GM18861 (cell line): ENCODE results near the gene OSM.
"Not testable (repeated sequence)": the region's sequence is repeated elsewhere in the genome, so short reads cannot be mapped to it uniquely, and the experiment has no call there.

Experiments
- ATAC-seq: cut with Tn5 transposase; IDR thresholded peaks from one replicate; pipeline ENCODE4 v1.9.1; 2021; ENCODE audit not compliant: unreplicated experiment

The OSM gene

GRCh38 chr22:30245985-30246813, 20.5 kb downstream of the OSM start, which contains the start of gene LIF:
Gene LIF, minus strand, starts transcription at chr22:30246759. Its CDS starts 64 bp downstream, at chr22:30246695.
- no peak for ATAC-seq

DNA sequence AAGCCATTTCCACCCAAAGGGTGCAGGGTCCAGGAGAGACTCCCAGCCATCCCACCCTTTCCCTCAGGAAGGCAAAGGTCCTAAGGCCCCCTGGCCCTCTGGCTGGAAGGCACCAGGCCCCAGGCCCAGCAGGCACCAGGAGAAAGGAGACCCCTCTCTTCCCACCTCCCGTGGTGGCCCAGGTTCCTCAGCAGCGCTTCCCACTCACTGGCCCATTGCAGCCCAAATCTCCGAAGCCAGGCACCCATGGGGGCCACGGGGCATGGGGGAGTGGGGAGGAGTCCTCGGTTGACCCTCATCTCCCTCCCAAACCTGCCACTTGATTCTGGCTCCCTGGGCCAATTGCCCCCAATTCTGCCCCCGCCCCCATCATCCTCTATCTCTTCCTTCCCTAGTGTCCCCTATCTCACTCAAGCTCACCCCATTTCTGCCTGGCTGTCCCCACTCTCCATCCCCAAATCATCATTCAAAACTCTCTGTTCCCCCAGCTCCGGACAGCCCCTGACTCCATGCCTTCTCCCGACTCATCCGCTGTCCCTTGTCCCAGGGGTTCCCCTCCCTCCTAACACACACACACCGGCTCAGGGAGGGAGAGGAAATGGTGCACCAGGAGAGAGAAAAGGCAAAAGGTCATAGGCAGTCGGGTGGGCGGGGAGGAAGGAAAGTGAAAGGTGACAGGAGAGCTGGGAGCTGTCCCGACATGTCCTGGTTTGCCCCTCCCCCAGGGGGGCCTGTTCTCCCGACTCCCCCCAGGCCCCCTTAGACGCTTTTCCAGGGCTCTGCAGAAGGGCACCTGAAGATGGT, 21.3 kb downstream of the OSM start:
- no peak for ATAC-seq

GRCh38 chr22:30244641-30245040, 22.0 kb downstream of the OSM start:
- ATAC-seq, result no peak

- no peak for ATAC-seq
Observed at GRCh38 chr22:30244066-30244465, 22.6 kb downstream of the OSM start.

GRCh38 chr22:30243661-30244060, 23.0 kb downstream of the OSM start:
- ATAC-seq, result no peak

DNA sequence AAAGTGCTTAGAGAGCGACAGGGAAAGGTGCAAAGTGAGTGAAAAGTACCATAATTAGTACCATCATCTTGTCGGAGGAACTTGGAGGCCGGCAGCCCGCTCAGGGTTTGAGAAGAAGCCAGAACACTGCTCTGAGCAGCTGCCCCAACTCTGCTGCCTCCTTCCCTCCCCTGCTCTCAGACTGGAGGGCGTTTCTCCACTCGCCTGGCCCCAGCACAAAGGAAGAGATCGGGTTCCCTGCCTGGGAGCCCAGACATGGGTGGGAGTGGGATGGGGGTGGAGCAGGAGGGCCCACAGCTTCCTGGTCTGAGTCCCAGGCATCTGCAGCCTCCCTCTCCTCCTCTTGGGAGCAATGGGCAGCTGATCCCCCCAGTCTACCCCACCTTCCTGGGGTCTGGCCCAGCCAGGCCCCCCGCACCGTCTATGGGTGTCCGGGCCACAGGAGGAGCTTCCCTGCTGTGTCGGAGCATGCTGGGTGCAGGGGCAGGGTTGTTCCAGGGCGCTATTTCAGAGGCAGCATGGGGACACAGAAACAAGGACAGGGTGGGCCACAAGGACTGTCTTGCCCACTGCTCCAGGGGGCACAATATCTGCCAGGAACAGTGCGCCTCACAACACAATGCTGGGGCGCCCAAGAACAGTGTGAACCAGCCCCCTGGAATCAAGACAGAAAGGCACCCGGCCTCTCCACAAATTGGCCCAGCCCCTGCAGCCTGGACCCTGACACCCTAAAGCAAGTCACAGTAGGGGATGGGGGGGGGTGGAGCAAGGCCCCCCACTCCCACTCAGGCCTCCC, 24.9 kb downstream of the OSM start:
- ATAC-seq, result no peak

GRCh38 chr22:30240541-30241417, 25.9 kb downstream of the OSM start:
- no peak for ATAC-seq

DNA sequence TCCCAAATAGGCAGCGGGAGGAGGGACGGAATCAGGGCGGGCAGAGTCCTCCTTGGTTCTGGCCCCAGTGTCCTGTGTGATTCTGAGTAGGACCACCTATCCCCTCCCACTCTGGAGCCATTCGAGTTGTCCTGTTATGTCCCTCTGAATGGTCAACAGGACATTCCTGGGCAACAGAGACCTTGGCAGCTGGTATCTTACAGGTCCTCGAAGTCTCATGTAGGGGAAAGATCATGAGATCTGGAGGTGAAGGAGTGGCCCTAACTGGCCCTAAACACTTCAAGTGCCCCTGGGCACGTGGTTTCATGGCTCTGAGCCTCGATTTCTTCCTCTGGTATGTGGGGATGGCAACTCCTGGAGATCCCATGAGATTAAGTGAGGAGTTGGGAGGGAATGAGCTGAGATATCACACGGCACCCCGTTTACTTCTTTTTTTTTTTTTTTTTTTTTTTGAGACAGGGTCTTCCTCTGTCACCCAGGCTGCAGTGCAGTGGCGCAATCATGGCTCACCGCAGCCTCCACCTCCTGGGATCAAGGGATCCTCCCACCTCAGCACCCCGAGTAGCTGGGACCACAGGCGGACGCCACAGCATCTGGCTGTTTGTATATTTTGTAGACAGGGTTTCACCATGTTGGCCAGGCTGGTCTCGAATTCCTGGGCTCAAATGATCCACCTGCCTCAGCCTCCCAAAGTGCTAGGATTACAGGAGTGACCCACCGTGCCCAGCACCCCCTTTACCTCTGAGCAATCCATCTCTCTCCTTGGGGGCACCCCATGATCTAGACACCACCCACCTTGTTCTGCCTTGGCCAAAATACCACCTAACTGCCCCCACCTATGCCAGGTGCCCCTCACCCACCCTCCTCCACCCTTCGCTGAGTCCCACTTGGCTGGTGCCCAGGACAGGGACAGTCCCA, 26.9 kb downstream of the OSM start:
- ATAC-seq, result no peak

DNA sequence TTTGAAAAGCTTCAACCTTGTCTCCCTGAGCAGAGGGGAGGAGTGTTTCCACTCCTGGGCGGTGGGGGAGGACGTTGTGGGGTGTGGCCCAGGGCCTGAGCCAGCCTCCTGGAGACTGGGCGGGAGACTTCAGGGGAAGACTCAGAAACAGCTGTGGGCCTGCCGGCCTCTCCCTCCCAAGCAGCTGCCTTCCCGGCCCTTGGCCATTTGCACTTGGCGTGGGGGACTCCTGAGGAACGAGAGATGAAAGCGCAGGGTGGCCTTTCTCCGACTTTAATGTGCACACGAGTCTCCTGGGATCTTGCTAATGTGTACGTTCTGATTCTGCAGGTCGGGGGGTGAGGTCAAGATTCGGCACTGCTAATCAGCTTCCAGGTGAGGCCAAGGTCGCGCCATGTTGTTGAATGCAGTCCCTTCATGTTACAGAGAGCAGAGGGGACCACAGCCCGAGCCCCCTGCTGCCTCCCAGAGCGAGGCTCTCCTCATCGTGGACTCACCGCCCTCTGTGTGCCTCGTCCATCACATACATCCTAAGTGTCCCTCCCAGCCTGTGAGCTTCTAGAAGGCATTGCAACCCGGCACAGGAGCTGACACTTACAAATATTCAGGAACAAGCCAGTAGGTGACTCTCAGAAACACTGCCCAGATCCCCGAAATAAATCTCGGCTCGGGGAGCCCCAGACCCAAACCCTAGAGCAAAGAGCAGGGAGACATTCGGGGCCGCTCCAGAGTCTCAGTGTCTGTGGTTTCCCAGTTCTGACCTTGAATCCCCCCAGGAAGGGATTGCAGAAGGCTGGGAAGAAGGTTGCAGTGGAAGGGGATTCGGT, 27.8 kb downstream of the OSM start:
- no peak for ATAC-seq

DNA sequence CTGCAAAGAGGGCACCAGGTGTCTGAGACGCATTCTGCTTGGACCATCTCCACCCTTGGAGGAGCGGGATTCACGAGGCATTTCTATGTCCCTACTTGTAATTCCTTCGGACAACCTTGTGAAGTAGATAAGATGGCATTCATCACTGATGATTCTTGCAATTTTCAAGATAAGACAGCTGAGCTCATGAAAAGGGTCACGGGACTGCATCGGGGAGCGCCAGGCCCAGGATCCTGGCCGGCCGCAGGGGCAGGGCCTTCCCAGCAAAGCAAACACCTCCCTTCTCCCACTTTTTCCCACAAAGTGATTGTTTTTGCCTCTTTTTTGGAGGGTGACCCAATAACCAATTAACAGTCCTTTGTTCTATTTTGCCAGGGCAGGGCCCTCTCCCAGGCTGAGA, 28.5 kb downstream of the OSM start:
- no peak for ATAC-seq

DNA sequence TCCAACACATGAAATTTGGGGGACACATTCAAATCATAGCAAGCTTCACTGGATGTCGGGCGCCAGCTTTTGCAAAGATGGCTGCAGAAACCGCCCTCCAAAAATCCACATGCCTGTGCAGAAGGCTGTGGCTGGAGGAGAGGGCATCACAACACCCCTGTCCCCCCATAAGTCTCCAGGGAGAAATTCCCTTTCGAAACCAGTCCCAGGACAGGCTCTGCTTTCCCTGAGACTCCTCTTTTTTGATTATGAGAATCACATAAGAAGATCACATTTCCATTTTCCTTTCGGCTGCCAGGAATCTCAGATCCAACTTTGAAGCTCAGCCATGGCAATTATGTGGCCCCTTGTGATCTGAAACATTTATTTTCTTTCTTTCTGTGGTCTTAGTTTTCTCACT, 29.8 kb downstream of the OSM start:
- no peak for ATAC-seq

- ATAC-seq, result no peak
Observed at GRCh38 chr22:30235687-30236170, 30.9 kb downstream of the OSM start.

- no peak for ATAC-seq
Observed at GRCh38 chr22:30234786-30235470, 31.7 kb downstream of the OSM start.

DNA sequence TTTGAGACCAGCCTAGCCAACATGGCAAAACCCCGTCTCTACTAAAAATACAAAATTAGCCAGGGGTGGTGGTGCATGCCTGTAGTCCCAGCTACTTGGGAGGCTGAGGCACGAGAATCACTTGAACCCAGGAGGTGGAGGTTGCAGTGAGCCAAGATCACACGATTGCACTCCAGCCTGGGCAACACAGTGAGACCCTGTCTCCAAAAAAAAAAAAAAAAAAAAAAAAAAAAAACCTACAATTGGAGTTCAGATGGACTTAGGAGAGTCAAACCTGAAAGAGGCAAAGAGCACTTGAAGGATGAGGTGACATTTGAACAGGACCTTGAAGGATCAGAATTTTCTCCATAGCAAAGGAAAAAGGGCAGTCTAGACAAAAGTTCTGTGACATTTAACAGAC, 32.3 kb downstream of the OSM start:
- ATAC-seq, result not testable (repeated sequence)

DNA sequence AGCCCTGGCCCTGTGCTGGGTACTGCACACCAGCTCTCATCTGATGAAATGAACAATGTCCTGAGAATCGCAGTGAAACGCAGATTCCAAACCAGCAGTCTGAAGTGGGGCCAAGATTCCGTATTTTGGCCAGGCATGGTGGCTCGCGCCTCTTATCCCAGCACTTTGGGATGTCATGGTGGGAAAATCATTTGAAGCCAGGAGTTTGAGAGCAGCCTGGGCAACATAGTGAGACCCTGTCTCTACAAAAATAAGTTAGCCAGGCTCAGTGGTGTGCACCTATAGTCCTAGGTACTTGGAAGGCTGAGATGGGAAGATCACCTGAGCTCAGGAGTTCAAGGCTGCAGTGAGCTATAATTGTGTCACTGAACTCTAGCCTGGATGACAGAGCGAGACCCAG, 33.1 kb downstream of the OSM start:
- no peak for ATAC-seq

GRCh38 chr22:30232716-30233218, 33.9 kb downstream of the OSM start:
- no peak for ATAC-seq

- no peak for ATAC-seq
Observed at GRCh38 chr22:30230787-30231461, 35.7 kb downstream of the OSM start.
